Epithelial cell of proximal tubule (primary cell): Measurements from ENCODE around the gene TTLL8. TPM values are rescaled to one million over a fixed set of nuclear protein-coding genes. Genes with fewer than 3 reads are reported as not detected.

Experiments
- DNase-seq: peaks from one replicate; pipeline ENCODE4 v3.0.0-alpha.2; 2011; ENCODE audit warnings: low read depth
- H3K4me3 ChIP-seq: 2 replicates; pipeline ENCODE4 v1.5.1; 2011; ENCODE audit warnings: low read depth, mild to moderate bottlenecking, low read length
- CTCF ChIP-seq: conservative IDR thresholded peaks from 2 replicates; pipeline ENCODE4 v1.5.1; 2012; ENCODE audit warnings: low read depth, mild to moderate bottlenecking, low read length
- total RNA-seq: library from RNA; depleted of rRNA; stranded (reverse); fragments of >200 nt; gene quantifications from 2 replicates; pipeline ENCODE4 v1.2.3, GENCODE V29; 2015

TTLL8 gene
- total RNA-seq, 1 donor from 2014 or later, result not detected

GRCh38 chr22:50098052-50098451 is 40.0 kb upstream of the TTLL8 start:
- no peak for TF ChIP-seq CTCF

GRCh38 chr22:50092342-50092741 is 34.2 kb upstream of the TTLL8 start:
- no peak for DNase-seq
- no peak for TF ChIP-seq CTCF
- H3K4me3 ChIP-seq, result no peak overlapping the region

More at GRCh38 chr22:50098052-50098451, 40.0 kb upstream of the TTLL8 start:
- no peak overlapping the region for H3K4me3 ChIP-seq
- DNase-seq, result no peak

- no peak overlapping the region for H3K4me3 ChIP-seq
- DNase-seq, result no peak
- no peak for TF ChIP-seq CTCF
These were observed 33.1 kb upstream of the TTLL8 start for GRCh38 chr22:50091092-50091768.

- no peak for DNase-seq
- no peak for TF ChIP-seq CTCF
- H3K4me3 ChIP-seq, result no peak overlapping the region
These were observed 32.3 kb upstream of the TTLL8 start for GRCh38 chr22:50090412-50090714.

- DNase-seq, result no peak
- TF ChIP-seq CTCF, result no peak
These were observed 31.7 kb upstream of the TTLL8 start, which contains the start of gene MOV10L1 for GRCh38 chr22:50089682-50090411. Gene MOV10L1 (plus strand): TSS chr22:50090006. CDS start chr22:50090089, 83 bp downstream.

GRCh38 chr22:50089231-50089630 is 31.1 kb upstream of the TTLL8 start:
- DNase-seq, result no peak
- no peak overlapping the region for H3K4me3 ChIP-seq
- no peak for TF ChIP-seq CTCF

More at GRCh38 chr22:50089682-50090411, 31.7 kb upstream of the TTLL8 start, which contains the start of gene MOV10L1:
- H3K4me3 ChIP-seq, result no peak within 1 kb of the TSS
